ENCODE results near the gene NOP14.

The NOP14 gene

DNA sequence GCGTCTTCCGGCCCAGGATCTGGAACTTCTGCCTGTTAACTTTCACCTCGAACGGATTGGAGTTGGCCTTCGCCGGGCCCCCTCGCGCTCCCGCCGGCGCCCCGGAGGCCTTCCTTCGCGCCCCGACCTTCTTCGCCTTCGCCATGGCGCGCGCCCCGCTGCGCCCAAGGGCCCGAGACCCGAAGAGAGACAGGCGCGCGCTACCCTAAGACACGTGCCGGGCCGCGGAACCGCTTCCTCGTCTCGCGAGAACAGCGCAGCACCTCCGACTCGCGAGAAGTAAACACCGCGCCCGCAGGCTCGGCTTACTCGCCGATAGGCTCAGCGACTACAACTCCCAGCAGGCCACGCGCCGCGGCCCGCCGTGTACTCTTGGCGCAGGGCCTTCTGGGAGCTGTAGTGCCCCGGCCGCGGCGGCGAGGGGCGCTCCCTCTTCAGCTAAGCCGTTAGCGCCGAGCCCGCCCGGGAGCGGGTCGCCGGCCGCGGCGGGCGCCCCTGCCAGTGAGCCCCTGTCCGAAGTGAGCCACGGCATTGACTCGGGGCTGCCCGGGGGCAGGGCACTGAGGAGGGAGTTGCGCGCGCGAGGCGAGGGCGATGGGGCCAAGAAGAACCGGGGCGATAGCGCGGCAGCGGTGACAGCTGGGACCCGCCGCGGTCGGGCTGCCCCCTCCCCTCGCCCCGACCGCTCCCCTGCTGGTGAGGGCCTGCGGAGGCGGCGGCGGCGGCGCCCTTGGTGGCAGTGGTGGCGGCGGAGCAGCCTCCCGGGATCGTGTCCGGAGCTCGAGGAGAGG is at the start of gene NOP14, which contains the start of gene GRK4:
Gene NOP14, minus strand, starts transcription at position 232 of the 791 bp plus-strand sequence. Its CDS starts 87 bp downstream, at position 145.
Gene GRK4, plus strand, starts transcription at position 397 of the 791 bp plus-strand sequence. CDS start 500 bp downstream, outside the sequence.
- Histone ChIP-seq H3K9ac (ENCODE audit: low read depth, low read length) (peak within 1 kb of the TSS; percentile 89), H3K4me2 (ENCODE audit: insufficient read depth, low read length) (peak within 1 kb of the TSS; percentile 82), H2AFZ (ENCODE audit: low read depth, low read length) (peak within 1 kb of the TSS; percentile 94), H3K9me3 (ENCODE audit: insufficient read depth, low read length, severe bottlenecking) (no peaks in the 10 kb centered on the region), H3K36me3 (ENCODE audit: insufficient read depth, low read length) (peaks cover 16% of the 10 kb centered on the region), H3K4me3 (ENCODE audit: low read depth in 1 of 2, low read length in 2 of 2) (peak within 1 kb of the TSS; percentile 76 to 84), H3K79me2 (ENCODE audit: insufficient read depth, low read length) (peaks cover 50% of the 10 kb centered on the region), H3K27ac (ENCODE audit: low read length) (peak within 1 kb of the TSS; percentile 86), H3K27me3 (ENCODE audit: insufficient read depth, low read length, poor library complexity) (no peaks in the 10 kb centered on the region), H4K20me1 (ENCODE audit: insufficient read depth, low read length) (peaks cover 29% of the 10 kb centered on the region), H3K4me1 (ENCODE audit: insufficient read depth, low read length) (peaks cover 31% of the 10 kb centered on the region)
- TF ChIP-seq, protein P1, sequence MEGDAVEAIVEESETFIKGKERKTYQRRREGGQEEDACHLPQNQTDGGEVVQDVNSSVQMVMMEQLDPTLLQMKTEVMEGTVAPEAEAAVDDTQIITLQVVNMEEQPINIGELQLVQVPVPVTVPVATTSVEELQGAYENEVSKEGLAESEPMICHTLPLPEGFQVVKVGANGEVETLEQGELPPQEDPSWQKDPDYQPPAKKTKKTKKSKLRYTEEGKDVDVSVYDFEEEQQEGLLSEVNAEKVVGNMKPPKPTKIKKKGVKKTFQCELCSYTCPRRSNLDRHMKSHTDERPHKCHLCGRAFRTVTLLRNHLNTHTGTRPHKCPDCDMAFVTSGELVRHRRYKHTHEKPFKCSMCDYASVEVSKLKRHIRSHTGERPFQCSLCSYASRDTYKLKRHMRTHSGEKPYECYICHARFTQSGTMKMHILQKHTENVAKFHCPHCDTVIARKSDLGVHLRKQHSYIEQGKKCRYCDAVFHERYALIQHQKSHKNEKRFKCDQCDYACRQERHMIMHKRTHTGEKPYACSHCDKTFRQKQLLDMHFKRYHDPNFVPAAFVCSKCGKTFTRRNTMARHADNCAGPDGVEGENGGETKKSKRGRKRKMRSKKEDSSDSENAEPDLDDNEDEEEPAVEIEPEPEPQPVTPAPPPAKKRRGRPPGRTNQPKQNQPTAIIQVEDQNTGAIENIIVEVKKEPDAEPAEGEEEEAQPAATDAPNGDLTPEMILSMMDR (IDR thresholded peaks at IDR 0.05; ENCODE audit: borderline replicate concordance, extremely low read depth, low read length, poor library complexity, severe bottlenecking), result peak; percentile 26
- TF ChIP-seq EZH2 (IDR thresholded peaks at IDR 0.05; ENCODE audit: borderline replicate concordance, low read depth, low read length, severe bottlenecking), result no peak
- ATAC-seq (ENCODE audit: insufficient read depth, low read depth) (peak; percentile 90), DNase-seq (peak; percentile 98)

DNA sequence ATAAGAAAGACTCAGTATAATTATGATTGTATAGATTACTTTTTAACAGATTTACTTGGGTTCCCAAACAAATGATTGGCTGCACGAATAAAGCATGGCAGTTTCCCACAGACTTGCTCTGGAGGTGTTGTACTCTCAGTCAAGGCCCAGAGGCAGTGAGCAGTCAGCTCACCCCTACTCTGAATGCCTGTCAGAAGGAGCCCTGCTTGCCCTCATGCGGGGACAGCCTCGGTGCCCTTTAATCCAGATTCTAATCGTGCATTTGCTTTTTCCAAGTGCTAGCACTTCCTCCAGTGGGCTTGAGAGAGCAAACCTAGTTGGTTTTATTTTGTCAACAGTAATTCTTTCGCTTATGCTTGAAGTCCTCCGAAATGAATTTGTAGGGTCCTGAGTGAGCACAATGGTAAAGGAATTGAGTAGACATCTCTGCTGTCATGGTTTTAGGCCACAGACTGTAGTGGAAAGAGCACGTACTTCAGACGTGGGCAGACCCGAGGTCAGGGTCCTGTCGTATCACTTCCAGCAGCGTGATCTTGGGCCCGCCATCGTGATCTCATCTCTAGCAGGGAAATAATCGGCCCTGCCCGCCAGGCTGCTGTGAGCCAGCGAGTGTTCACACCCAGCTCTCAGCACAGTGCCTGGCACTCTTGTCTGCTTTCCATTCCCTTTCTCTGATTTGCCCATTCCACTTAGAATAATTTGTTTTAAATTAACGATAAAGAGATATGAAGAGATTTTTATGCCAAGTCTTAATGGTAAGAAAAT is 48.4 kb upstream of the NOP14 start:
- no peaks in the 10 kb centered on the region for H3K79me2 ChIP-seq (ENCODE audit: insufficient read depth, low read length)
- no peaks in the 10 kb centered on the region for H3K4me1 ChIP-seq (ENCODE audit: insufficient read depth, low read length)
- H4K20me1 ChIP-seq (ENCODE audit: insufficient read depth, low read length), result no peaks in the 10 kb centered on the region
- H3K9ac ChIP-seq (ENCODE audit: low read depth, low read length), result no peak overlapping the region
- ATAC-seq (ENCODE audit: insufficient read depth, low read depth) (no peak), DNase-seq (no peak)
- no peaks in the 10 kb centered on the region for H3K9me3 ChIP-seq (ENCODE audit: insufficient read depth, low read length, severe bottlenecking)
- H3K4me3 ChIP-seq (ENCODE audit: low read depth in 1 of 2, low read length in 2 of 2), result no peak overlapping the region
- TF ChIP-seq, protein P1 (IDR thresholded peaks at IDR 0.05; ENCODE audit: borderline replicate concordance, extremely low read depth, low read length, poor library complexity, severe bottlenecking), result no peak
- no peak for TF ChIP-seq EZH2 (IDR thresholded peaks at IDR 0.05; ENCODE audit: borderline replicate concordance, low read depth, low read length, severe bottlenecking)
- H3K4me2 ChIP-seq (ENCODE audit: insufficient read depth, low read length), result no peak overlapping the region
- H3K27ac ChIP-seq (ENCODE audit: low read length), result no peak overlapping the region
- no peaks in the 10 kb centered on the region for H3K36me3 ChIP-seq (ENCODE audit: insufficient read depth, low read length)
- no peak overlapping the region for H2AFZ ChIP-seq (ENCODE audit: low read depth, low read length)
- H3K27me3 ChIP-seq (ENCODE audit: insufficient read depth, low read length, poor library complexity), result no peaks in the 10 kb centered on the region

DNA sequence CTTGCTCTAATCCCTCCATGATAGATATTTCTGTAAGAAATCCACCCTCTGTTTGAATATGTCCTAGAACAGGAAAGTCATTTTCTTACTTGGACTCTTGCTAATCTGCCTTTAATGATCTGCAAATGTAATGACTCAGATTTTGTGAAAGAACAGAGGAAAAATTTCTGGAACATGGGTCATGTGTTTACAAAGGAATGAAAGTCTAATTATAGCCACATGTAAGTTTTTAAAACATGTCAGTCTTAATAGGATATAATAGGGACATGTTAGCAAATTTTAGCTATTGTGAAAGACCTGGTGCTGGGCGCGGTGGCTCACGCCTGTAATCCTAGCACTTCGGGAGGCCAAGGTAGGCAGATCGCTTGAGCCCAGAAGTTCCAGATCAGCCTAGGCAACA is 47.8 kb upstream of the NOP14 start:
- DNase-seq (no peak), ATAC-seq (ENCODE audit: insufficient read depth, low read depth) (no peak)
- Histone ChIP-seq H3K4me1 (ENCODE audit: insufficient read depth, low read length) (no peaks in the 10 kb centered on the region), H3K79me2 (ENCODE audit: insufficient read depth, low read length) (no peaks in the 10 kb centered on the region), H3K27ac (ENCODE audit: low read length) (no peak overlapping the region), H2AFZ (ENCODE audit: low read depth, low read length) (no peak overlapping the region), H3K9me3 (ENCODE audit: insufficient read depth, low read length, severe bottlenecking) (no peaks in the 10 kb centered on the region), H4K20me1 (ENCODE audit: insufficient read depth, low read length) (no peaks in the 10 kb centered on the region), H3K4me3 (ENCODE audit: low read depth in 1 of 2, low read length in 2 of 2) (no peak overlapping the region), H3K4me2 (ENCODE audit: insufficient read depth, low read length) (no peak overlapping the region), H3K9ac (ENCODE audit: low read depth, low read length) (no peak overlapping the region), H3K27me3 (ENCODE audit: insufficient read depth, low read length, poor library complexity) (no peaks in the 10 kb centered on the region), H3K36me3 (ENCODE audit: insufficient read depth, low read length) (no peaks in the 10 kb centered on the region)
- TF ChIP-seq, protein P1 (IDR thresholded peaks at IDR 0.05; ENCODE audit: borderline replicate concordance, extremely low read depth, low read length, poor library complexity, severe bottlenecking), result no peak
- no peak for TF ChIP-seq EZH2 (IDR thresholded peaks at IDR 0.05; ENCODE audit: borderline replicate concordance, low read depth, low read length, severe bottlenecking)
